ENCODE measurements around the gene CTNNA3.

CTNNA3 gene

DNA sequence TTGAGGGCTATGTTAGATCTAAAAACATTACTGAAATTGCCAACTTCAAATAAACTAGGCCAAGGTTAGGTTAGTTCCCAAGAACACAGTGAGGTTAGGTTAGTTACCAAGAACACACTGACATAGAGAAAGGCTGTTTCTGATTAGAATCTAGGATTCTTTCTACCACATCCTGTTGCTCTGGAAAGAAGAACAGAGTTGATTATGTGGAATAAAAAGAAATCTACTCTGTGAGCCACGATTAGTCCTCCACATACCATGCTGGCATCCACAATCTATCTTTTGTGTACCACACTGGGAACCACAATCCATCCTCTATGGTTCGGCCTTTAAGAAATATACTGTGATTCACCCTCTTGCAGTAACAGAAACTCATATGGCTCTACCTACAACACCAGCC lies 678.8 kb downstream of the CTNNA3 start:
- no peaks in the 10 kb centered on the region for H3K36me3 ChIP-seq (ENCODE audit: control insufficient read depth in 2 of 2, insufficient read depth in 1 of 2, low read length in 2 of 2)
- H3K4me1 ChIP-seq (ENCODE audit: control insufficient read depth, insufficient read depth, low read length): peaks cover 2% of the 10 kb centered on the region; the same call in 1 of the 2 replicates
- H3K9me3 ChIP-seq (ENCODE audit: control insufficient read depth, insufficient read depth, low read depth, low read length): no peaks in the 10 kb centered on the region
- no peak overlapping the region for H3K27ac ChIP-seq (ENCODE audit: extremely low read depth, low read depth, low read length)
- CTCF ChIA-PET: no interaction called here
- no peak overlapping the region for H3K4me3 ChIP-seq (ENCODE audit: low read depth, low read length)
- POLR2A ChIA-PET: no interaction called here
- no peak for TF ChIP-seq ZNF514 (tag by site-specific recombination; IDR thresholded peaks at IDR 0.05)
- no peak for TF ChIP-seq ZNF501 (tag by site-specific recombination; IDR thresholded peaks at IDR 0.05)
- TF ChIP-seq PATZ1 (tag by site-specific recombination; IDR thresholded peaks at IDR 0.05): no peak
- TF ChIP-seq ZBTB49 (tag by site-specific recombination; IDR thresholded peaks at IDR 0.05; ENCODE audit: low read depth): no peak
- TF ChIP-seq YY2 (tag by site-specific recombination; IDR thresholded peaks at IDR 0.05): no peak
- TF ChIP-seq ZNF548 (tag by site-specific recombination; IDR thresholded peaks at IDR 0.05): no peak
- no peak for TF ChIP-seq ZNF19 (tag by site-specific recombination; IDR thresholded peaks at IDR 0.05; ENCODE audit: low read depth)
- no peak for TF ChIP-seq ZBTB1 (tag by site-specific recombination; IDR thresholded peaks at IDR 0.05)
- no peak for TF ChIP-seq KLF17 (tag by site-specific recombination; IDR thresholded peaks at IDR 0.05)
- no peak for TF ChIP-seq ZNF837 (tag by site-specific recombination; IDR thresholded peaks at IDR 0.05)
- no peak for TF ChIP-seq ZSCAN16 (tag by site-specific recombination; IDR thresholded peaks at IDR 0.05)
- no peak for TF ChIP-seq SALL2 (tag by site-specific recombination; IDR thresholded peaks at IDR 0.05; ENCODE audit: borderline replicate concordance)
- TF ChIP-seq, protein P1, sequence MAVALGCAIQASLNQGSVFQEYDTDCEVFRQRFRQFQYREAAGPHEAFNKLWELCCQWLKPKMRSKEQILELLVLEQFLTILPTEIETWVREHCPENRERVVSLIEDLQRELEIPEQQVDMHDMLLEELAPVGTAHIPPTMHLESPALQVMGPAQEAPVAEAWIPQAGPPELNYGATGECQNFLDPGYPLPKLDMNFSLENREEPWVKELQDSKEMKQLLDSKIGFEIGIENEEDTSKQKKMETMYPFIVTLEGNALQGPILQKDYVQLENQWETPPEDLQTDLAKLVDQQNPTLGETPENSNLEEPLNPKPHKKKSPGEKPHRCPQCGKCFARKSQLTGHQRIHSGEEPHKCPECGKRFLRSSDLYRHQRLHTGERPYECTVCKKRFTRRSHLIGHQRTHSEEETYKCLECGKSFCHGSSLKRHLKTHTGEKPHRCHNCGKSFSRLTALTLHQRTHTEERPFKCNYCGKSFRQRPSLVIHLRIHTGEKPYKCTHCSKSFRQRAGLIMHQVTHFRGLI (tag by site-specific recombination; IDR thresholded peaks at IDR 0.05): no peak
- TF ChIP-seq ZNF843 (tag by site-specific recombination; IDR thresholded peaks at IDR 0.05): no peak
- TF ChIP-seq, protein P2, sequence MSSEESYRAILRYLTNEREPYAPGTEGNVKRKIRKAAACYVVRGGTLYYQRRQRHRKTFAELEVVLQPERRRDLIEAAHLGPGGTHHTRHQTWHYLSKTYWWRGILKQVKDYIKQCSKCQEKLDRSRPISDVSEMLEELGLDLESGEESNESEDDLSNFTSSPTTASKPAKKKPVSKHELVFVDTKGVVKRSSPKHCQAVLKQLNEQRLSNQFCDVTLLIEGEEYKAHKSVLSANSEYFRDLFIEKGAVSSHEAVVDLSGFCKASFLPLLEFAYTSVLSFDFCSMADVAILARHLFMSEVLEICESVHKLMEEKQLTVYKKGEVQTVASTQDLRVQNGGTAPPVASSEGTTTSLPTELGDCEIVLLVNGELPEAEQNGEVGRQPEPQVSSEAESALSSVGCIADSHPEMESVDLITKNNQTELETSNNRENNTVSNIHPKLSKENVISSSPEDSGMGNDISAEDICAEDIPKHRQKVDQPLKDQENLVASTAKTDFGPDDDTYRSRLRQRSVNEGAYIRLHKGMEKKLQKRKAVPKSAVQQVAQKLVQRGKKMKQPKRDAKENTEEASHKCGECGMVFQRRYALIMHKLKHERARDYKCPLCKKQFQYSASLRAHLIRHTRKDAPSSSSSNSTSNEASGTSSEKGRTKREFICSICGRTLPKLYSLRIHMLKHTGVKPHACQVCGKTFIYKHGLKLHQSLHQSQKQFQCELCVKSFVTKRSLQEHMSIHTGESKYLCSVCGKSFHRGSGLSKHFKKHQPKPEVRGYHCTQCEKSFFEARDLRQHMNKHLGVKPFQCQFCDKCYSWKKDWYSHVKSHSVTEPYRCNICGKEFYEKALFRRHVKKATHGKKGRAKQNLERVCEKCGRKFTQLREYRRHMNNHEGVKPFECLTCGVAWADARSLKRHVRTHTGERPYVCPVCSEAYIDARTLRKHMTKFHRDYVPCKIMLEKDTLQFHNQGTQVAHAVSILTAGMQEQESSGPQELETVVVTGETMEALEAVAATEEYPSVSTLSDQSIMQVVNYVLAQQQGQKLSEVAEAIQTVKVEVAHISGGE (tag by site-specific recombination; conservative IDR thresholded peaks at IDR 0.05; ENCODE audit: low read depth): no peak

GRCh38 chr10:67015225-67015624 lies 680.8 kb downstream of the CTNNA3 start:
- Histone ChIP-seq H3K36me3 (ENCODE audit: control insufficient read depth in 2 of 2, insufficient read depth in 1 of 2, low read length in 2 of 2) (no peaks in the 10 kb centered on the region), H3K27ac (ENCODE audit: extremely low read depth, low read depth, low read length) (no peak overlapping the region), H3K4me1 (ENCODE audit: control insufficient read depth, insufficient read depth, low read length) (peaks cover 2% of the 10 kb centered on the region; the same call in 1 of the 2 replicates), H3K4me3 (ENCODE audit: low read depth, low read length) (no peak overlapping the region), H3K9me3 (ENCODE audit: control insufficient read depth, insufficient read depth, low read depth, low read length) (no peaks in the 10 kb centered on the region)
- ChIA-PET POLR2A (no interaction called here), CTCF (no interaction called here)
- no peak for TF ChIP-seq ZNF621 (tag by site-specific recombination; IDR thresholded peaks at IDR 0.05)
- no peak for TF ChIP-seq ZFP37 (tag by site-specific recombination; IDR thresholded peaks at IDR 0.05)
- TF ChIP-seq, protein P2 (tag by site-specific recombination; conservative IDR thresholded peaks at IDR 0.05; ENCODE audit: low read depth): no peak
- no peak for TF ChIP-seq SETDB1 (IDR thresholded peaks at IDR 0.05; ENCODE audit: insufficient read length, low read length)
- TF ChIP-seq ZNF121 (tag by site-specific recombination; IDR thresholded peaks at IDR 0.05): no peak
- no peak for TF ChIP-seq PRDM1 (tag by site-specific recombination; IDR thresholded peaks at IDR 0.05)
